GM21619 (cell line): ENCODE measurements around the gene GALNT10.

Experiments
- ATAC-seq: cut with Tn5 transposase; IDR thresholded peaks from one replicate; pipeline ENCODE4 v1.9.1; 2021; ENCODE audit not compliant: unreplicated experiment

Gene GALNT10

DNA sequence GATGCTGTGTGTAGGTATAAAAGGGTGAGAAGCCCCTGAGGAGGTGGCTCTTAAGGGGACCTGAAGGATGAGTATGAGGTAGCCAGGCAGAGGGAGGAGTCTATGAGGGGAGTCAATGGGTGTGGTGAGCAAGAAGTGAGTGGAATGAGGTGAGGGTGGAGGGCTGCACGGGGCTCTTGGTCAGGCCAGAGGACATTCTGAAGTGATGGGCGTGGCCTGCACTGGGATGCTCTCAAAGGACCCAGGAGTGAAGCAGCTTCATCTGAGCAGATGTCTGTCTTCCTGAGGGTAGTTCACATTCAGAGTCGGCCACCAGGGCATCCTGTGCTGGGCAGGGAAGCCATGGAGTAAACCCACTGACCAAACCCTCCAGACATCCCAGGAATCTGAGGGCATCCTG, 210.1 kb downstream of the GALNT10 start:
- no peak for ATAC-seq

DNA sequence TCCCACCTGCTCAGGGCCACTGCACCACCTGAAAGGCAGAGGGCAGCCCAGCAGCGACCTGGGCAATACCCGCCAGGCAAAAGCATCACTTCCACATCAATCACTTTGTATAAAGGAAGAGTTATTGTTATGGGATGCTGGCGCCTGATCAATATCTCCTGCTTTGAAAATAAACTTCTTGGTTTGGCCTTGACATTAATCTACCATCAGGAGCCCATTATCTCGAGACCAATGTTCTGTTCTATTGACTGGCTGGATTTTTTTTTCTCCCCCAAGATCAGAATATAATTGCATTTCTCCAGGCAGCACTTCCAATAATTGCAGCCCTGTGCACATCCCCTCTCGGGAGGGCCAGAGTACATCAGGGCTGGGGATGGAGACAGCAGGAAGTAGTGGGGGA, 210.8 kb downstream of the GALNT10 start:
- no peak for ATAC-seq

DNA sequence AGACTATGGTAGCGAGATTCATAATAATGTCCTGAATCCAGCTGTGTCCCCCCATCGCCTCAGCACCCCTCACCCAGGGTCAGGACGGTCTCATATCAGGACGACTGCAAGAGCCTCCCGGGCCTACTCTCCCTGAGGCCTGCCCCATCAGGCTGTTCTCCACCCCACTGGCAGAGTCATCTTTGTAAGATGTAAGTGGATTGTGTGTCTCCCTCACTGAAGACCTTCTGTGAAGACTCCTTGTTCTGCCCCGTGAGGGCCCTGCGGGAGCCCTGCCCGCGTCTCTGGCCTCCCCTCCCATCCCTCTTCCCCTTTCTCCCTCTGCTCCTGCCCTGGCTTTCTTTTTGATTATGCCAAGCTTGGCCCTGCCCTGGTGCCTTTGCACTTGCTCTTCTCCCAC, 211.4 kb downstream of the GALNT10 start:
- no peak for ATAC-seq

DNA sequence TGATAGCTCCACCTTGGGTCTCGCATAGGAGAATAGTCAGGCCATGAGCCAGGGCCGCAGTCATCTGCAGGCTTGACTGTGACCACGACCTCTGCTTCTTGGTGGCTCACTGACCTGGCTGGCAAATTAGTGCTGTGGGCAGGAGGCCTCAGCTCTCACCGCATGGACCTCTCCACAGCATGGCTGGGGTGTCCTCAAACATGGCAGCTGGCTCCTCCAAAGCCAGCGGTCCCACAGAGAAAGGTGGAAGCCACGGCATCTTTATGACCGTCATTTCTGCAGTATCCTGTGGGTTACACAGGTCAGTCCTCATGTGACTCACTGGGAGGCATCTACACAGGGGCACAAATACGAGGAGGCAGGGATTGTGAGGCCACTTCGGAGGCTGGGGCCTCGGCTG, 212.1 kb downstream of the GALNT10 start:
- no peak for ATAC-seq

DNA sequence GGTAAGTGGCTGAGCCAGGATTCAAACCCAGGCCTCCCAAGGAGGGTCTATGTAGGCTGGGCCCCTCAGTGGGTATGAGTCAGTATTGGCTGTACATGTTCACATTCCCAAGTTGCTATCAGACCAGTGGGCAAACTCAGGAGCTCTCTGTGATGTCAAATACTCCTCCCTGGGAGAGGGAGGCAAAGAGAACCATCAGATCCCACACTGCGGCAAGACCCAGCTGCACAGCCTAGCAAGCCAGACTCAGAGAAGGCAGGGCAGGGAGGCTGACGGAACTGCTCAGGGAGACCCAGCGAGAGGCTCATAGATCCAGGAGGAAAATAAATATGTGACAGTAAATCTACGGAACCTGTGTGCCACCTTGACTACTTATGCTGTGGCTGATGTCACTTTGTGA, 212.7 kb downstream of the GALNT10 start:
- no peak for ATAC-seq

DNA sequence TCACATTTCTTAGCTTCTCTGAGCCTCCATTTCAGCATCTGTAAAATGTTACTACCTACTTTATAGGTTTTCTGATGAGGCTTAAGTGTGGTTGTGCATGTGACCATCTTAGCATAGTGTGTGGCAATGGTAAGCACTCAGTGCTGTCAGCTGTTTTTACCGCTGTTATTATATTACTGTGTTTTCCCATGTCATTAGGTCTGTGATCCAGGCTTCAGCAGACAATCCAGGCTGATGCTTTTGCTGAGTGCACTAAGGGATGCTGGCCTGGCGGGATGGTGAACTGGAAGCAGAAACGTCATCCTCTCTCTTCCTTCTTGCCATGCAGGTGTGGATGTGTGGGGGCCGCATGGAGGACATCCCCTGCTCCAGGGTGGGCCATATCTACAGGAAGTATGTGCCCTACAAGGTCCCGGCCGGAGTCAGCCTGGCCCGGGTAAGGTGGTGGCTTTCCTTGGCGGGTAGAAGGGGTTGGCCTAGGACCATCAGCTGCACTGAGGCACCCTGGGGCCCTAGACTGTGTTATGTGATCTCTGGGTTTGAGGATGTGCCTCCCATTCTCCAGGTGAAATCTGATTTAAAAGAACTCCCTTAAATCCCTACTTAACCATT, 213.3 kb downstream of the GALNT10 start:
- no peak for ATAC-seq

DNA sequence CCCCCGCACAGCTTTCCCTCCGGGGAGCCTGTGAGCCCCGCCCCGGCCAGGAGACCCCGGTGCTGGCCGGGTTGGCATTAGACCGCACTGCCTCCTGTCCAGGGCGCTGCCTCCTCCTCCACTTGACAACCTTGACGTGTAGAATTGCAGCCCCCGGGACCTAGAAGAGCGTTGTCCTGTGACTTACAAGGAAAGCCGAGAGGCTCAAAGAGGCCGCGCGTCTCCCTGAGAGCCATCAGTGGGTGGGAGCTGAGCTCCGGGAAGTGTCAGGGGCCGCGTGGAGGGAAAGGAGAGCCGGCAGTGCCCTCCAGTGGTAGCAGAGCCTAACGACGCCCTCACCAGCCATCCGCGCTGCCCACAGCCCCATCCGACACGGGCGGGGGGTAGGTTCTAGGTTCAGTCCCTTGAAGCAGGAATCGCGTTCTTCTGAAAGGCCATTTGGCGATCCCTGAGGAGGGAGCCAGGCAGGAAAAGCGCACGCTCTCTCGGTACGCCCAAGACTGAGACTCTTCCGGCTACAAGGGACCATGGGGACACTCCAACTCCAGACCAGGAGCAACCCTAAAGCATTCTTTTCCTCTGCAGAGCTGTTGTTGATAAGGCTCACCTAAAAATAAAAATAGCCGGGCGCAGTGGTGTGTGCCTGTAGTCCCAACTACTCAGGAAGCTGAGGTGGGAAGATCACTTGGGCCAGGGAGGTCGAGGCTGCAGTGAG, 214.7 kb downstream of the GALNT10 start:
- peak; percentile 97 for ATAC-seq

DNA sequence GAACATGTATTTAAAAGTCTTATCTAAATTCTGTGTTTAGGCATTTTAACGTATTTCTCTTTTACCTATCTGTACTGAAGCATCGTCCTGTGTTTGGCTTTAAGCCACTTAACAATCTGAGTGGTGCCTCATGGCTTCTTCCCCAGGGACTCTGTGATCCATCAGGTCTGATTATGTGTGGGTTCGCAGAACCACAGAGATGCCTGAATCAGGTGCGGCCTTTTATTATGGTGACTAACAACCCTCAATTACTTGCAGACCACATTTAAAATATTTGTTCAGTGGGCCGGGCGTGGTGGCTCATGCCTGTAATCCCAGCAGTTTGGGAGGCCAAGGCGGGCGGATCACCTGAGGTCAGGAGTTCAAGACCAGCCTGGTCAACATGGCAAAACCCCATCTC, 215.7 kb downstream of the GALNT10 start:
- ATAC-seq, result no peak

DNA sequence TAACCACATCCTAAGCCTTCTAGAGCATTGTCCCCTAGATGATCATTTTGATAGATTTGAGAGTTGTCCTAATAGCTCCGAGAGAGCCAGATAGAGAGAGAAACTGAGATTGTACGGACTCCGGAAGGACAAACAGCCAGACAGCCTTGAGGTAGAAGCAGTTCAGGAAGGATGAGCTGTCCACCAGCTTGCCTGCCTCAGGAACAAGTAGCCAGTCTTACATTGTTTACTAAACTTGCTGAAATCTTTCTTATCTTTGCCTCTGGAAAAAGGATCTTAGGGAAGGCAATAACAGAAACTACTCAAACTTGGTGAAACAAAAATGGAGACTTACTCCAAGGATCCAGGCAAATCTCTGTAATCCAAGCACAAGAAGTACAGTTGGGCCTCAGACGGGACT, 216.3 kb downstream of the GALNT10 start:
- no peak for ATAC-seq

DNA sequence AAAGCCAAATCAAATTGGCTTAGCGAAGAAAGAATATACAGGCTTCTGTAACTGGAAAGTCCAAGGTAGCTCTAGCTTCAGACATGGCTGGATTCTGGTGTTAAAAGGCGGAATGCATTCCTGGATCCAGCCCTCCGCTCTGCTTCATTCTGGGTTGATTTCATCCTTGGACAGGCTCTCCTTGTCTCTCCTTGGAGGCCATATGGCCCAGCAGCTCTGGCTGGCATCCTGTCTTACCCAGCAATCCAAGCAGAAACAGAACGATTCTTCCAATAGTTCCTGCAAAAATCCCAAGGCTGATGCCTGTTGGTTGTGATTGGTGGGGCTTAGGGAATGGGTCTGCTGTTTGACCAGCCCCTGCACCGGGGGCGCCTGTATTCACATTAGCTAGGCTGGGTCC, 218.3 kb downstream of the GALNT10 start:
- ATAC-seq, result no peak

DNA sequence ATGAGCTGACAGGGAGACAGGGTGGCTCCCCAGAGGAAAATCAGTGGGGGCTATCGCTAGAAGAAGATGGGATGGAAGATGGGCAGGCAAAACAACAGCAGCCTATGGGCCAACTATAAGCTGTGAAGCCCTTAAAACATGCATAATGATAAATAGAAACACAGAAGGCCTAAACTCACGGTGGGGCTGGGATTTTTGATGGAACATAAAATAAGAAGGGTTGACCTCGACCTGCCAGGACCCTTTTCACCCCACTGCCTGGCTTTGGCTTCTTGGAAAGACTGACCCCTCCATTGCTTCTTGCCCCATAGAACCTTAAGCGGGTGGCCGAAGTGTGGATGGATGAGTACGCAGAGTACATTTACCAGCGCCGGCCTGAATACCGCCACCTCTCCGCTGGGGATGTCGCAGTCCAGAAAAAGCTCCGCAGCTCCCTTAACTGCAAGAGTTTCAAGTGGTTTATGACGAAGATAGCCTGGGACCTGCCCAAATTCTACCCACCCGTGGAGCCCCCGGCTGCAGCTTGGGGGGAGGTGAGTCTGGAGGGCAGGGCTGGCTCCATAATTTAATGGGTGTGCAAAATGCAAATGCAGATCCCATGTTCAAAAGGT, 218.8 kb downstream of the GALNT10 start:
- no peak for ATAC-seq

DNA sequence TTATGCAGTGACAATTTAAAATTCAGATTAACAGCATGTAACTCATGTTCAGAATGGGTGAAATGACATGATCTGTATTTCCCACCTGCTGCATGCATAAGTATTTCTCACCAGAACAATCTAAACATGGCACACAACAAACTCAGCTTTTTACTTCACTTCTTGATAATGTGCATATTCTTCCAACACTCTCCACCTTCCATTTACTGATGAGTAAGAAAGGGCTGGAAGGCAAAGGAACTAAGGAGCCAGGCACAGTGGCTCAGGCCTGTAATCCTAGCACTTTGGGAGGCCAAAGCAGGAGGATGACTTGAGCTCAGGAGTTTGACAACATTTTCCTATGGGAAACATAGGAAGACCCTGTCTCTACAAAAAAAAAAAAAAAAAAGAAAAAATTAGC, 219.5 kb downstream of the GALNT10 start:
- no peak for ATAC-seq

DNA sequence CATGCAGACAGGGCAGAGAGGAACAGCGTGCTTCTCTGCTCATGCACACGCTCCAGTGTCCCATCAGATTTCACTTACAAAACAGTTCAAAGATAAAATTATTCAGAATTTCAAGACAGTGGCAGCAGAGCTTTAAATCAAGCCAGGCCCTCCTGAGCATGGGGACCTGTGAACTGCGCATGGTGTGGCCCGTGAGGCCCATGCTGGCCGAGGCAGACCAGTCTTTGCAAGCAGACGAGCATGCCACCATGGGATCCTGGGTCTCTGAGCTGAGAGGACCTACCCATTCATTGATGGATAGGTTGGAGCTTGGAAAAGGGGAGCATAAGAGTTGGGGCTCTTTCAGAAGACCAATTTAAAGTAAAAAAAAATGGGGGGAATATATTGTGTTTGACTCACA, 220.3 kb downstream of the GALNT10 start:
- ATAC-seq, result no peak

DNA sequence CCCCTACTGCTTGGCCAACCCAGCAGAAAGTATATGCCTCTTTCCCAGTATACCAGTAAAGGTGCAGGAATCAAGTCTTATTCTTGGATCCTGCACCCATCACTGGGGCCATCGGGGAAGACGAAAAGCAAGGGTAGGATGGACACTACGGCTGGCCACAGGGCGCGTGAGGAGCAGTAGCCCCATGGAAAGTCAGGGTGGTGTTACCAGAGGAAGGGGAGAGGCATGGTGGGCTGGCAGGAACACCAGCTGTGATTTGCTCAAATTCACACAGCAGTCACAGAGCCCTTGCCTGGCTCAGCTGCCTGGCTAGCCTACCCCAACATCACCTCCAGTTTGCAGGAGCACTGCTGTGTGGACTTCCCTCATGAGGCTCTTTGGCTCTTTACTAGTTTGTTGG, 220.8 kb downstream of the GALNT10 start:
- ATAC-seq, result no peak

DNA sequence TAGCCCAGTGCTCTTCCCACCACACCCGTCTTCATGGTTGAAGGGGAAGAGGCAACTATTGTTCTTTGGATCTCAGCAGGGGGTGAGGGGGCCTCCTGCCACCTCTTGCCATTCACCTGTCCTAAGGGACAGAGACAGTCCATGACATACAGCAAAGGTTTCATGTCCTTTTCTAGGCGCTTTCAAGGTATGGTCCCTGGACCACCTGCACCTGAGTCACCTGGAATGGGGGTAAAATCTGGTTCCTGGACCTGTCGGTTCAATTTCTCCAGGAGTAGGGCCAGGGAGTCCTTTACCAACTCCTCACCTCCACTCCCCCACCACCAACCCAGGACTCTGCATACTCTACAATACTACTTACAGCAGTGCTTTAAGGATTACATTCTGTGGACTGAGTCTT, 221.8 kb downstream of the GALNT10 start:
- no peak for ATAC-seq

DNA sequence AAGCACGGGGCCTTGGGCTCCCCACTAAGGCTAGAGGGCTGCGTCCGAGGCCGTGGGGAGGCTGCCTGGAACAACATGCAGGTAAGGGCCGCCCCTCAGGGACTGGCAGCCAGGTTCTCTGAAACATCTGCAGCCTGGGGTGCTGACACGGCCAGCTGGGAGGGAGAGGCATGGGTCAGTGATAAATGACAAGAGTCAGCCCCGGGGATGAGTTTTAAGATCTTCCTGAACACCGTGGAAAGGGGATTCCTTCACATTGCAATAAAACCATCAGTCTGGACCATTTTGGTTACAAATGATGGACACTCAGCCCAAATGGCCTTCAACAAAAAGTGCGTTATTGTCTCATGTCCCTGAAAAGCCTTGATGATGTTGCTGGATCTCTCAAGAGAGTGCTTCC, 222.4 kb downstream of the GALNT10 start:
- ATAC-seq, result no peak

DNA sequence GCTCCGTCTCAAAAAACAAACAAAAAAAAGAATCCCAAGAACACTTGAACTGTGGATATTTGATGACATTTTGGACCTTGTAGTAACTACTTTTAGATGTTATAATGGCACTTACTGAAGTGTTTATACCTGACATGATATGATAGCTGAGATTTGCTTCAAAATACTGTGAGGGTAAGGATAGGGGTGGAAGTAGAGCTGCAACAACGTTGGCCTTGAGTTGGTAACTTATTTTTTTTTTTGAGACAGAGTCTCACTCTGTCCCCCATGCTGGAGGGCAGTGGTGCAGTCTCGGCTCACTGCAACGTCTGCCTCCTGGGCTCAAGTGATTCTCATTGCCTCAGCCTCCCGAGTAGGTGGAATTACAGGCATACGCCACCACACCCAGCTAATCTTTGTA, 224.6 kb downstream of the GALNT10 start:
- ATAC-seq, result no peak

DNA sequence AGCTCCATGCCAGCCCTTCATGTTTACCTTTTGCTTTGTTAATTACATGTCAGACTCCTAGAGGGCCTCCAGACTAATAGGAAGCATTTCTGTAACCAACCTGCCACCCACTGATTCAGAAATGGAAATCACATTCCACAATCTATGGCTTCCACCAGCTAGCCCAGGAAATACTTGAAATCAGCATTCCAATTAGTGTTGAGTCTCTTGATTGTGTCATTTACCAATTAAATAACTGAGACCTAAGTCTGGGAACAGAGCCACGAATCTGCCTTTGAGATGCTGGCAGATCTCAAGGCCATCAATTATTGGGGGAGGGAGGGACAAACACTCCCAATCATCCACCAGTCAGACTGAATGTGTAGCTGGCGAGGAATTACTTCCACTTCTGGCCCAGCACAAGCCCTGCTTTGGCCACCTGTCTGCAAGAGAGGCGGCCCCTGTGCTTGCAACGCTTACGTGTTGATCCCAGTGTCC, 227.8 kb downstream of the GALNT10 start:
- no peak for ATAC-seq

DNA sequence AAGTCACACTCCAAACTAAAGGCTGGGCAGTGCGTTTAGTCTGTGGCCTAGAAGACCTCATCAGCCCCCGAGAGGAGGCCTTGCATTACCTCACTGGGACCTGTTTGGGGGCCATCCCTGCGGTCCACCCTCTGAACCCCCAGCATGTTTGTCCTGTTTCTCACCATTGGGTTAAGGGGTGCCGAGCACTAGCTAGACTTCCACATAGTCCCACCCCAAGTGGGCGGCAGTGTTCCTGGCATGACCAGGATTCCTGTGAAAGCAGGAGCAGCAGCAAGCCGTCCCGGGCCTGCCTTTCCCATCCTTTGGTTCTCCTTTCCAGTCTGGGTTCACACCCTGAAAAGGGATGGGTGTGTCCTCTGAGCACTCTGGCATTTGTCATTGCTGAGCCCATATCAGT, 228.7 kb downstream of the GALNT10 start:
- no peak for ATAC-seq

DNA sequence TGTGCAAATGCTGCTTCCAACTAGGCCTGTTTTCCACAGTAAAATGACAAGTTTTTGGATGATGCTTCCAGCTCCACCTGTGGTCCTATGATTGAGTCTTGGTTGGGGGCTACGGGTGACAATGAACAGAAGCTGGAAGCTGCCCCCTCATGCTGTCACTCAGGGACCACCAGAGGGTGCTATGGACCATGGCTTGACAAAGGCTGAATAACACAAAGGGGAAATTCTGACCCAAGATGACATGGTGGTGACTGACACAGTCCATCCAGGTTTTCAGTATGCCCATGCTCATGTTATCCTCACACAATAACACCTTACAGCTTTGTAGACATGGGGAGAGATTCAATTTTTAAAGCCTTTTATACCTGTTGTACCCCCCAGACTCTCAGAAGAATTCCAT, 231.3 kb downstream of the GALNT10 start:
- no peak for ATAC-seq

DNA sequence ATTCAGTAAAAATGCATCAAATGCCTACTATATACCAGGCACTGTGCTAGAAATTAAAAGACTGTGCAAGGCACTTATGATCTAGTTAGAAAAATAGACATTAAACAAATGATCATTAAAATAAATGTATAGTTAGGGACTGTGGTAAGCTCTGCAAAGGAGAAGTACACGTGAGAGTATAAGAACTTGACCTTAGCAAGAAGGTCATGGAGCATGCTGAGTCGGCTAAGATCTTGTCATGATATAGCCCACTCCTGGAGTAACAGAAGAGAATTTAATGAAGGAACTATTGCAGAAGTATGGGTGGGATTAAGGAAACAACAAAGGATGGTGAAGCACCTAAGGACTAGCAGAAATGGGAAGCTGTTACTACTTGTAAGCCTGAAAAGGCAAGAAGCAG, 231.8 kb downstream of the GALNT10 start:
- ATAC-seq, result no peak

DNA sequence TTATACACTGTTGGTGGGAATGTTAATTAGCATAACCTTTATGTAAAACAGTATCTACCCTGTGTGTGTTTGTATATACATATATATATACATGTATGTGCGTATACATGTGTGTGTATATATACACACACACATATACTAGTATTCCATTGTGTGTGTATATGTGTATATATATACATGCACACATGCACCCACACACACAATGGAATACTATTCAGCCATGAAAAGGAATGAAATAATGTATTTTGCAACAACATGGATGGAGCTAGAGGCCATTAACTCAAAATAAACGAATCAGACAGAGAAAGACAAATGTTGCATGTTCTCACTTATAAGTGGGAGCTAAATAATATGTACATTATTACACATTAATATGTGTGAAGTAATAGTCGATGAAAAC, 237.7 kb downstream of the GALNT10 start:
- ATAC-seq, result no peak

DNA sequence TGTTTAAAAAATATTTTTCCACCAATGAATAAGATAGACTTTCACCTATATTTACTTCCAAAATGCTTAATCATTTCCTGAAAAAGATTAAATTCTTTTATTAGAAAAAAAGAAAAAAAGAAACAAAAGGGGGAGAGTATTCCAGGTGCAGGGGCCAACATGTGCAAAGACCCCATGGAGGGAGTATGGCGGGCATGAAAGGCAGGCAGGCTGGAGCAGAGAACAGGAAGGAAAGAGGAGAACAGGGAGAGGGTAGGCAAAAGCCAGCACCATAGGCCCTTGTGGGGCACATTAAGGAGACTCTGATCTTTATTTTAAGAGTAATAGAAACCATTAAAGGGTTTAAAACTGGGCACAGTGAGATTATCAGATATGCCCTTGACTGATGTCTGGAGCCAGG, 238.8 kb downstream of the GALNT10 start:
- ATAC-seq, result no peak
